ENCODE data around the gene RAB34. TPM values are rescaled to one million over a fixed set of nuclear protein-coding genes. Genes with fewer than 3 reads are reported as not detected.

RAB34 gene
- polyA plus RNA-seq, 3 donors: 66.7 to 93.3 (median 79.1) TPM

- Histone ChIP-seq H3K36me3 (replicated peaks in 1 of 2; ENCODE audit: control insufficient read depth in 1 of 2, insufficient read depth in 2 of 2, low read length in 2 of 2) (peaks cover 11 to 33% of the 10 kb centered on the region in 2 donors), H4K20me1 (ENCODE audit: insufficient read depth, low read length) (peaks cover 21% of the 10 kb centered on the region), H3K4me2 (replicated peaks; ENCODE audit: extremely low read depth, low read length, poor library complexity, severe bottlenecking) (peak overlapping the region; percentile 94), H3K9me3 (replicated peaks in 1 of 2; ENCODE audit: control insufficient read depth in 1 of 2, insufficient read depth in 1 of 2, low read length in 2 of 2) (no peaks in the 10 kb centered on the region), H3K4me3 (replicated peaks in 1 of 3; ENCODE audit: low read depth in 2 of 3, low read length in 3 of 3) (peak overlapping the region; percentile 50 to 78 (median 55)), H2AFZ (ENCODE audit: insufficient read depth, low read depth, low read length, poor library complexity, severe bottlenecking) (peak overlapping the region; percentile 82), H3K79me2 (ENCODE audit: insufficient read depth, low read length) (peaks cover 30% of the 10 kb centered on the region), H3K27ac (ENCODE audit: low read depth in 1 of 2, low read length in 2 of 2) (peak overlapping the region in 1 of 2 donors; percentile 61), H3K9ac (ENCODE audit: insufficient read depth, low read length, poor library complexity, severe bottlenecking) (peak overlapping the region; percentile 70), H3K4me1 (ENCODE audit: control insufficient read depth in 1 of 2, insufficient read depth in 2 of 2, low read length in 2 of 2) (peaks cover 52 to 64% of the 10 kb centered on the region in 2 donors), H3K27me3 (ENCODE audit: control insufficient read depth in 2 of 2, insufficient read depth in 2 of 2, low read length in 2 of 2) (no peaks in the 10 kb centered on the region)
- DNase-seq: no peak
- Mint-ChIP-seq H3K27ac (peak overlapping the region in 4 of 7 donors; percentile 68 to 83 (median 78)), H3K9me3 (no peaks in the 10 kb centered on the region), H3K4me3 (peak overlapping the region; percentile 93 to 94), H3K27me3 (ENCODE audit: low read depth in 3 of 3) (peaks cover 0 to 5% (median 2%) of the 10 kb centered on the region in 3 donors), H3K4me1 (peaks cover 40% of the 10 kb centered on the region), H3K36me3 (peaks cover 22 to 38% of the 10 kb centered on the region in 2 donors)
- TF ChIP-seq, protein P1, sequence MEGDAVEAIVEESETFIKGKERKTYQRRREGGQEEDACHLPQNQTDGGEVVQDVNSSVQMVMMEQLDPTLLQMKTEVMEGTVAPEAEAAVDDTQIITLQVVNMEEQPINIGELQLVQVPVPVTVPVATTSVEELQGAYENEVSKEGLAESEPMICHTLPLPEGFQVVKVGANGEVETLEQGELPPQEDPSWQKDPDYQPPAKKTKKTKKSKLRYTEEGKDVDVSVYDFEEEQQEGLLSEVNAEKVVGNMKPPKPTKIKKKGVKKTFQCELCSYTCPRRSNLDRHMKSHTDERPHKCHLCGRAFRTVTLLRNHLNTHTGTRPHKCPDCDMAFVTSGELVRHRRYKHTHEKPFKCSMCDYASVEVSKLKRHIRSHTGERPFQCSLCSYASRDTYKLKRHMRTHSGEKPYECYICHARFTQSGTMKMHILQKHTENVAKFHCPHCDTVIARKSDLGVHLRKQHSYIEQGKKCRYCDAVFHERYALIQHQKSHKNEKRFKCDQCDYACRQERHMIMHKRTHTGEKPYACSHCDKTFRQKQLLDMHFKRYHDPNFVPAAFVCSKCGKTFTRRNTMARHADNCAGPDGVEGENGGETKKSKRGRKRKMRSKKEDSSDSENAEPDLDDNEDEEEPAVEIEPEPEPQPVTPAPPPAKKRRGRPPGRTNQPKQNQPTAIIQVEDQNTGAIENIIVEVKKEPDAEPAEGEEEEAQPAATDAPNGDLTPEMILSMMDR (IDR thresholded peaks at IDR 0.05): no peak
- intact Hi-C loops (cut with micrococcal nuclease): loop anchor here (5.0 to 10.0 kb wide), 4 partner anchors 55 to 180 kb away; partner anchors contain the start of genes BLTP2 (in 2 of the 2), FLOT2 (in 1 of the 2), SDF2 (in 1 of the 2) and SUPT6H (in 1 of the 2)
- 10% methylated on average over 55 of the region's 63 CpGs for WGBS (ENCODE audit: insufficient coverage)
Measured at GRCh38 chr17:28716740-28717577, 709 bp downstream of the RAB34 start.

DNA sequence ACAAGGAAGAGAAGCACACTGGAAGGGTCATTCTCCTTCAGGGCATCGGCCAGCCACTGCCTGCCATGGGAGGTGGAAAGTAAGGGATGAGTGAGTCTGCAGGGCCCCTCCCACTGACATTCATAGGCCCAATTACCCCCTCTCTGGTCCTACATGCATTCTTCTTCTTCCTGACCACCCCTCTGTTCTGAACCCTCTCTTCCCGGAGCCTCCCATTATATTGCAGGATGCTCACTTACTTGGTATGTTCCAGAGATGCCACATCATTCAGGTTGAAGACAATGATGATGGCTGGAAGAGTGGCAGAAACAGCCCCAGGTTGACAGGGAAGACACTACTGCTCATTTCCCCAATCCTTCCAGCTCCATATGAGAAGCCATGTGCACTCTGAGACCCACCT lies 2.5 kb downstream of the RAB34 start:
- intact Hi-C loops (cut with micrococcal nuclease): loop anchor here (5.0 to 10.0 kb wide), 4 partner anchors 53 to 182 kb away; partner anchors contain the start of genes BLTP2 (in 2 of the 2), FLOT2 (in 1 of the 2), SDF2 (in 1 of the 2) and SUPT6H (in 1 of the 2)
- H3K4me2 ChIP-seq (replicated peaks; ENCODE audit: extremely low read depth, low read length, poor library complexity, severe bottlenecking): no peak overlapping the region
- H3K9ac ChIP-seq (ENCODE audit: insufficient read depth, low read length, poor library complexity, severe bottlenecking): no peak overlapping the region
- H3K36me3 Mint-ChIP-seq: peaks cover 16 to 24% of the 10 kb centered on the region in 2 donors
- no peak for DNase-seq
- H3K79me2 ChIP-seq (ENCODE audit: insufficient read depth, low read length): peaks cover 12% of the 10 kb centered on the region
- H3K4me1 ChIP-seq (ENCODE audit: control insufficient read depth in 1 of 2, insufficient read depth in 2 of 2, low read length in 2 of 2): peaks cover 44 to 57% of the 10 kb centered on the region in 2 donors
- H4K20me1 ChIP-seq (ENCODE audit: insufficient read depth, low read length): peaks cover 3% of the 10 kb centered on the region
- WGBS (ENCODE audit: insufficient coverage): no CpG with 5 or more reads among the region's 2 CpGs
- H3K36me3 ChIP-seq (replicated peaks in 1 of 2; ENCODE audit: control insufficient read depth in 1 of 2, insufficient read depth in 2 of 2, low read length in 2 of 2): peaks cover 3 to 21% of the 10 kb centered on the region in 2 donors
- TF ChIP-seq, protein P1 (IDR thresholded peaks at IDR 0.05): no peak
- no peak overlapping the region for H2AFZ ChIP-seq (ENCODE audit: insufficient read depth, low read depth, low read length, poor library complexity, severe bottlenecking)
- H3K27ac ChIP-seq (ENCODE audit: low read depth in 1 of 2, low read length in 2 of 2): no peak overlapping the region
- H3K4me1 Mint-ChIP-seq: peaks cover 35% of the 10 kb centered on the region
- H3K4me3 Mint-ChIP-seq: no peak overlapping the region
- H3K4me3 ChIP-seq (replicated peaks in 1 of 3; ENCODE audit: low read depth in 2 of 3, low read length in 3 of 3): no peak overlapping the region
- peaks cover 1 to 9% (median 2%) of the 10 kb centered on the region in 3 donors for H3K27me3 Mint-ChIP-seq (ENCODE audit: low read depth in 3 of 3)
- H3K27ac Mint-ChIP-seq: no peak overlapping the region
- H3K9me3 Mint-ChIP-seq: no peaks in the 10 kb centered on the region
- H3K27me3 ChIP-seq (ENCODE audit: control insufficient read depth in 2 of 2, insufficient read depth in 2 of 2, low read length in 2 of 2): no peaks in the 10 kb centered on the region
- H3K9me3 ChIP-seq (replicated peaks in 1 of 2; ENCODE audit: control insufficient read depth in 1 of 2, insufficient read depth in 1 of 2, low read length in 2 of 2): no peaks in the 10 kb centered on the region
